PC-3 (cell line): ENCODE results near the gene IFFO2. TPM values are rescaled to one million over a fixed set of nuclear protein-coding genes. Genes with fewer than 3 reads are reported as not detected.

ENCODE experiments used
- ATAC-seq: fragments of 200-7000 bp; cut with Tn5 transposase; 2 replicates; pipeline ENCODE4 v1.9.1; 2020; ENCODE audit warnings: mild to moderate bottlenecking, moderate library complexity
- BruUV-seq: library from RNA; stranded (reverse); fragments of 400-500 nt; replicated peaks from 2 replicates; lab custom pipeline; 2021; lab: Mats Ljungman, UMichigan
- CTCF ChIA-PET: fragments of 300-600 bp; sonication (Branson Sonifier 250); formaldehyde crosslinking; loops from one replicate; lab custom pipeline; 2022; ENCODE audit warnings: antibody characterized with exemption; lab: Charles Lee
- POLR2A ChIA-PET: fragments of 300-600 bp; sonication (Branson Sonifier 250); formaldehyde crosslinking; loops from one replicate; lab custom pipeline; 2022; ENCODE audit warnings: antibody characterized with exemption; ENCODE audit not compliant: unreplicated experiment; lab: Charles Lee
- DNase-seq: peaks from one replicate; pipeline ENCODE4 v3.0.0-alpha.2; 2015
- H2AFZ ChIP-seq: fragments of 300-600 bp; sonication (generic); 2 replicates; pipeline ENCODE4 v1.6.0; 2016; ENCODE audit warnings: antibody characterized with exemption, low read length
- H3F3A ChIP-seq: fragments of 300-600 bp; sonication (generic); one replicate; pipeline ENCODE4 v1.6.0; 2017; ENCODE audit warnings: antibody characterized with exemption, low read length, control low read depth, mild to moderate bottlenecking; ENCODE audit not compliant: unreplicated experiment
- H3K27ac ChIP-seq: fragments of 300-600 bp; sonication (generic); 2 replicates; pipeline ENCODE4 v1.5.1; 2016; ENCODE audit warnings: mild to moderate bottlenecking, low read length
- H3K27me3 ChIP-seq: fragments of 300-600 bp; sonication (generic); 2 replicates; pipeline ENCODE4 v1.6.1; 2016; ENCODE audit warnings: low read length, mixed read lengths
- H3K36me3 ChIP-seq: fragments of 300-600 bp; sonication (generic); 2 replicates; pipeline ENCODE4 v1.6.1; 2016; ENCODE audit warnings: low read depth, mixed run types, low read length, mixed read lengths
- H3K4me1 ChIP-seq: fragments of 300-600 bp; sonication (generic); 2 replicates; pipeline ENCODE4 v1.5.1; 2016; ENCODE audit warnings: low read length; ENCODE audit not compliant: insufficient read depth
- H3K4me2 ChIP-seq: fragments of 300-600 bp; sonication (generic); 2 replicates; pipeline ENCODE4 v1.6.0; 2016; ENCODE audit warnings: low read length
- H3K4me3 ChIP-seq: fragments of 300-600 bp; sonication (generic); 2 replicates; pipeline ENCODE4 v1.5.1; 2016; ENCODE audit warnings: mild to moderate bottlenecking, low read length, mixed read lengths
- H3K79me2 ChIP-seq: fragments of 300-600 bp; sonication (generic); 2 replicates; pipeline ENCODE4 v1.6.1; 2017; ENCODE audit warnings: low read length, mixed read lengths
- H3K9ac ChIP-seq: fragments of 300-600 bp; sonication (generic); 2 replicates; pipeline ENCODE4 v1.6.0; 2016; ENCODE audit warnings: mild to moderate bottlenecking, low read length
- H3K9me2 ChIP-seq: fragments of 300-600 bp; sonication (generic); replicated peaks from 2 replicates; pipeline ENCODE4 v1.6.1; 2016; ENCODE audit warnings: mixed run types, low read length, mixed read lengths
- H3K9me3 ChIP-seq: fragments of 300-600 bp; sonication (generic); 2 replicates; pipeline ENCODE4 v1.6.1; 2016; ENCODE audit warnings: low read length, mixed read lengths
- H4K20me1 ChIP-seq: fragments of 300-600 bp; sonication (generic); 2 replicates; pipeline ENCODE4 v1.6.1; 2016; ENCODE audit warnings: low read length, mixed read lengths
- CTCF ChIP-seq: fragments of 300-600 bp; sonication (generic); conservative IDR thresholded peaks from 2 replicates; pipeline ENCODE4 v1.5.1; 2017; ENCODE audit warnings: antibody characterized with exemption, low read depth, mild to moderate bottlenecking, low read length
- EZH2 ChIP-seq: fragments of 300-600 bp; sonication (generic); IDR thresholded peaks from one replicate; pipeline ENCODE4 v1.6.1; 2017; ENCODE audit warnings: antibody characterized with exemption, mild to moderate bottlenecking, low read length; ENCODE audit not compliant: unreplicated experiment
- EZH2phosphoT487 ChIP-seq: fragments of 300-600 bp; sonication (generic); IDR thresholded peaks from 2 replicates; pipeline ENCODE4 v1.6.1; 2018; ENCODE audit warnings: mild to moderate bottlenecking, antibody characterized with exemption, low read length, borderline replicate concordance
- intact Hi-C: fragments of 100-400 bp; cut with micrococcal nuclease; formaldehyde crosslinking; loops from 2 replicates; pipeline ENCODE4 v1.9.0; 2023
- total RNA-seq: library from RNA; depleted of rRNA; stranded (reverse); fragments of >200 nt; gene quantifications from 2 replicates; pipeline ENCODE4 v1.2.3, GENCODE V29; 2014

The IFFO2 gene
- total RNA-seq, 1 experiment from 2014 or later: 30.7 TPM

GRCh38 chr1:18941221-18942141 lies 15.0 kb downstream of the IFFO2 start:
- Histone ChIP-seq H3K9me3 (no peaks in the 10 kb centered on the region), H3K4me1 (peaks cover 23% of the 10 kb centered on the region), H3K4me2 (peak overlapping the region; percentile 15; the same call in 1 of the 2 replicates), H3K79me2 (peaks cover 100% of the 10 kb centered on the region), H3K9me2 (no peaks in the 10 kb centered on the region), H2AFZ (no peak overlapping the region), H3K27ac (peak overlapping the region; percentile 84), H3K27me3 (no peaks in the 10 kb centered on the region), H3K36me3 (0 out of 2 replicates have a peak, but pooled peaks cover 11% of the 10 kb centered on the region), H3K4me3 (no peak overlapping the region), H3K9ac (peak overlapping the region; percentile 52), H3F3A (no peaks in the 10 kb centered on the region), H4K20me1 (peaks cover 15% of the 10 kb centered on the region; the same call in 1 of the 2 replicates)
- TF ChIP-seq EZH2: no peak
- TF ChIP-seq CTCF: no peak
- TF ChIP-seq EZH2phosphoT487: no peak
- POLR2A ChIA-PET: interaction anchor here (0.6 kb wide), 1 partner anchor 394 kb away, joined by 3 read pairs; no protein-coding TSS in a partner anchor
- BruUV-seq: no TSS peak
- DNase-seq (peak; percentile 63), ATAC-seq (peak; percentile 55)
- CTCF ChIA-PET: no interaction called here
- intact Hi-C loops: no loop called here

- ChIA-PET POLR2A (interaction anchor here (0.7 kb wide), 1 partner anchor 18 kb away, joined by 8 read pairs; no protein-coding TSS in a partner anchor), CTCF (no interaction called here)
- Histone ChIP-seq H3K9me3 (no peaks in the 10 kb centered on the region), H3K27ac (peak overlapping the region; percentile 84), H3K27me3 (no peaks in the 10 kb centered on the region), H3K36me3 (0 out of 2 replicates have a peak, but pooled peaks cover 11% of the 10 kb centered on the region), H4K20me1 (peaks cover 15% of the 10 kb centered on the region; the same call in 1 of the 2 replicates), H3K79me2 (peaks cover 100% of the 10 kb centered on the region), H3F3A (no peaks in the 10 kb centered on the region), H3K9me2 (no peaks in the 10 kb centered on the region), H3K4me1 (peaks cover 27% of the 10 kb centered on the region), H2AFZ (no peak overlapping the region), H3K4me3 (no peak overlapping the region), H3K4me2 (no peak overlapping the region), H3K9ac (peak overlapping the region; percentile 52; the same call in 1 of the 2 replicates)
- intact Hi-C loops: no loop called here
- no peak for TF ChIP-seq CTCF
- no peak for TF ChIP-seq EZH2phosphoT487
- TF ChIP-seq EZH2: no peak
- DNase-seq (no peak), ATAC-seq (no peak)
- no TSS peak for BruUV-seq
These were observed 16.0 kb downstream of the IFFO2 start for GRCh38 chr1:18940303-18941020.
